Measurements from ENCODE around the gene PLPP3. TPM values are rescaled to one million over a fixed set of nuclear protein-coding genes. Genes with fewer than 3 reads are reported as not detected.

Gene PLPP3
- total and polyA plus RNA-seq, 2 of the 8 experiments (the other 6 are each of a cell fraction or from before 2014, with no cell fraction given): 33.2 to 42.0 TPM

GRCh38 chr1:56551691-56552090 lies 27.7 kb downstream of the PLPP3 start:
- H3K56ac ChIP-seq (replicated peaks; ENCODE audit: insufficient read length, low read depth, low read length): no peak overlapping the region
- H3K79me2 ChIP-seq (ENCODE audit: control insufficient read depth in 1 of 2, insufficient read depth in 2 of 2, low read length in 2 of 2): peaks cover 22 to 88% of the 10 kb centered on the region in 2 experiments
- no peaks in the 10 kb centered on the region for H3K27me3 ChIP-seq (replicated peaks in 1 of 4; ENCODE audit: control insufficient read depth in 3 of 4, extremely low read depth in 1 of 4, insufficient read depth in 3 of 4, low read length in 3 of 4)
- no peaks in the 10 kb centered on the region for H3K9me3 ChIP-seq (ENCODE audit: insufficient read depth in 2 of 2, low read depth in 1 of 2, low read length in 1 of 2)
- H2BK20ac ChIP-seq (ENCODE audit: low read length): no peak overlapping the region
- no peak overlapping the region for H3K18ac ChIP-seq (ENCODE audit: extremely low read depth, low read length)
- H2BK12ac ChIP-seq (ENCODE audit: low read depth, low read length): no peak overlapping the region; the same call in 1 of the 2 replicates
- H3K4me1 ChIP-seq (replicated peaks in 1 of 4; ENCODE audit: control insufficient read depth in 3 of 4, insufficient read depth in 4 of 4, low read length in 3 of 4): peaks cover 16 to 49% (median 38%) of the 10 kb centered on the region in 4 experiments; a peak in 6 of 7 replicates
- no peak overlapping the region for H3K14ac ChIP-seq (ENCODE audit: insufficient read length)
- H3K4me3 ChIP-seq (ENCODE audit: extremely low read depth in 1 of 4, insufficient read depth in 2 of 4, low read depth in 3 of 4, low read length in 4 of 4): no peak overlapping the region
- H3K4ac ChIP-seq (replicated peaks; ENCODE audit: insufficient read length, low read depth, low read length): no peak overlapping the region
- WGBS, 2 experiments (ENCODE audit: extremely low coverage in 1 of 2, insufficient coverage in 1 of 2, insufficient read length in 1 of 2, insufficient replicate concordance in 2 of 2, low coverage in 1 of 2, low lambda C conversion rate in 2 of 2, missing lambda C conversion rate in 1 of 2): 96% methylated on average over 3 of the region's 3 CpGs; no CpG with 5 or more reads in 1 of the 2 experiments
- ChIA-PET CTCF (ENCODE audit: partially characterized antibody) (interaction anchor here (1.8 kb wide), 1 partner anchor 24 kb away, joined by 4 read pairs; no protein-coding TSS in a partner anchor), POLR2A (ENCODE audit: partially characterized antibody) (interaction anchor here (0.7 to 3.7 kb wide), 2 partner anchors 12 to 20 kb away, joined by 3 to 21 read pairs; no protein-coding TSS in a partner anchor)
- no peak overlapping the region for H3K23ac ChIP-seq (ENCODE audit: insufficient read length)
- no peak overlapping the region; the same call in 1 of the 2 replicates for H2AK5ac ChIP-seq (ENCODE audit: low read depth, low read length)
- H3K36me3 ChIP-seq (ENCODE audit: control insufficient read depth in 2 of 4, insufficient read depth in 4 of 4, low read length in 3 of 4): peaks cover 0 to 3% (median 0%) of the 10 kb centered on the region in 4 experiments; a peak in 1 of 8 replicates
- no peak for DNase-seq (ENCODE audit: low read depth in 1 of 2, low spot score in 2 of 2)
- no peak overlapping the region for H2BK120ac ChIP-seq (replicated peaks; ENCODE audit: low read depth, low read length)
- H3K9ac ChIP-seq (replicated peaks in 1 of 4; ENCODE audit: extremely low read depth in 1 of 4, low read depth in 3 of 4, low read length in 3 of 4): peak overlapping the region in 1 of 4 experiments; percentile 26; a peak in 2 of 7 replicates
- H3K23me2 ChIP-seq (ENCODE audit: low read depth, low read length): no peaks in the 10 kb centered on the region
- H4K91ac ChIP-seq (replicated peaks; ENCODE audit: insufficient read length, low read length): no peak overlapping the region
- H3K79me1 ChIP-seq (ENCODE audit: low read depth, low read length): peaks cover 10% of the 10 kb centered on the region; the same call in 1 of the 2 replicates
- no peak overlapping the region for H4K8ac ChIP-seq (ENCODE audit: extremely low read depth, insufficient read depth, low read length)
- H3K27ac ChIP-seq (ENCODE audit: low read depth, low read length): no peak overlapping the region
- H2BK5ac ChIP-seq (ENCODE audit: low read depth, low read length): no peak overlapping the region
- peak overlapping the region in 1 of 2 experiments; percentile 43; a peak in 2 of 4 replicates for H3K4me2 ChIP-seq (ENCODE audit: insufficient read depth in 1 of 2, low read depth in 2 of 2, low read length in 2 of 2)
- no peak overlapping the region for H4K5ac ChIP-seq (ENCODE audit: insufficient read length, low read depth, low read length)
- TF ChIP-seq ATF2 (IDR thresholded peaks at IDR 0.05; ENCODE audit: low read length): no peak
- TF ChIP-seq BRCA1 (IDR thresholded peaks at IDR 0.05; ENCODE audit: low read depth, low read length): no peak
- TF ChIP-seq SUZ12 (IDR thresholded peaks at IDR 0.05; ENCODE audit: low read length): no peak
- no peak overlapping the region for H2AFZ ChIP-seq (ENCODE audit: low read length)
- no peak for FAIRE-seq
- H4K20me1 ChIP-seq (replicated peaks in 1 of 2; ENCODE audit: control insufficient read depth in 1 of 2, insufficient read depth in 2 of 2, low read length in 2 of 2): peaks cover 0 to 6% of the 10 kb centered on the region in 2 experiments
- H2BK15ac ChIP-seq (ENCODE audit: low read length): no peak overlapping the region

Data from H1 (cell line).